Suppressor macrophage treated with lipopolysaccharide for 4 hours (primary cell): ENCODE measurements around the gene NLRP6.
"Not testable (repeated sequence)": the region's sequence is repeated elsewhere in the genome, so short reads cannot be mapped to it uniquely, and the experiment has no call there.

ENCODE experiments used
- DNase-seq: peaks from one replicate; pipeline ENCODE4 v3.0.0-alpha.2; 2020

The NLRP6 gene

DNA sequence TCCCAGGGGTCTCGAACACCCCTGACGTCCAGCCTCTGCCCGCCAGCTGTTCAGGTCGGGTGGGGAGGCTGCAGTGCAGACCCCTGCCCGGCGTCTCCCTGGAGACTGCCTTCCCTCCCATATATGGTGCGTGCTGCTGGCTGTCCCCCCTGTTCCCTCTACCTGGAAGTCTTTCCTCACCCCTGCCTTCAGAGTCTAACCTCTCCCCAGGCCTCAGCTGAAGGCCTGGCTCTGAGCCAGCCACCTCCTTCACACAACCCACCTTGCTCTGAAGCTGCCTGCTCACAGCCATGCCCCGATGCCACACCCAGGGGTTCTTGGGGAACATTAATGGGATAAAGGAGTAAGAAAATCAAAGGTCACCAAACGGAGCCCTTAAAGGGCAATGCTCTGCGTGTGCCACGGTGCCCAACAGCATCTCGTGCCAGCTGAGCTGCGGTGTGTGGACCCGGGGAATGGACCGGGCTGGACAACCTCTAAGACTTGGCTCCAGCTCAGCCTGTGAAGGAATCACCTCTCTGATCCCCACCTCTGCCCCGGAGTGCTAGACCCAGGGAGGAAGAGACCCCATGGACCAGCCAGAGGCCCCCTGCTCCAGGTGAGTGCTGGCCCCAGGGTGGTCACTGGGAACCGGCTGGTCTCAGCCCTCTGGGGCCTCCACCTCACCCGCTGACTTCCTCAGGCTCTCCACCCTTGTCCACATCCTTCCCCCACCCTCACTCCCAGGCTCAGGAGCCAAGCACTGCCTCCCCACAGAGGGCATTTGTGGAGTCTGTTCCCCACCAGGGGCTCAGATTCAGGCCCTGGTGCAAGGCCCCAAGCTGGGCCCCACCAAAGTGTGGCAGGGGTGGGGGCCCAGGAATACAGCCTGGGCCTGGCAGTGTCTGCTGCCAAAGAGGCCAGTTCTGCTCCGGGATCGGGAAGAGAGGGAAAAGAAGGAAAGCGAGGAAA, at the start of gene NLRP6:
NLRP6 (plus strand) TSS at position 407 of the 951 bp plus-strand sequence; CDS start at position 570, 163 bp downstream.
- DNase-seq: no peak

- no peak for DNase-seq
These were observed 47.8 kb upstream of the NLRP6 start for GRCh38 chr11:230431-230830.

GRCh38 chr11:232783-233565, 45.2 kb upstream of the NLRP6 start:
- DNase-seq: no peak

- no peak for DNase-seq
These were observed 43.0 kb upstream of the NLRP6 start for GRCh38 chr11:235180-235579.

GRCh38 chr11:235609-235996, 42.6 kb upstream of the NLRP6 start:
- DNase-seq: no peak

DNA sequence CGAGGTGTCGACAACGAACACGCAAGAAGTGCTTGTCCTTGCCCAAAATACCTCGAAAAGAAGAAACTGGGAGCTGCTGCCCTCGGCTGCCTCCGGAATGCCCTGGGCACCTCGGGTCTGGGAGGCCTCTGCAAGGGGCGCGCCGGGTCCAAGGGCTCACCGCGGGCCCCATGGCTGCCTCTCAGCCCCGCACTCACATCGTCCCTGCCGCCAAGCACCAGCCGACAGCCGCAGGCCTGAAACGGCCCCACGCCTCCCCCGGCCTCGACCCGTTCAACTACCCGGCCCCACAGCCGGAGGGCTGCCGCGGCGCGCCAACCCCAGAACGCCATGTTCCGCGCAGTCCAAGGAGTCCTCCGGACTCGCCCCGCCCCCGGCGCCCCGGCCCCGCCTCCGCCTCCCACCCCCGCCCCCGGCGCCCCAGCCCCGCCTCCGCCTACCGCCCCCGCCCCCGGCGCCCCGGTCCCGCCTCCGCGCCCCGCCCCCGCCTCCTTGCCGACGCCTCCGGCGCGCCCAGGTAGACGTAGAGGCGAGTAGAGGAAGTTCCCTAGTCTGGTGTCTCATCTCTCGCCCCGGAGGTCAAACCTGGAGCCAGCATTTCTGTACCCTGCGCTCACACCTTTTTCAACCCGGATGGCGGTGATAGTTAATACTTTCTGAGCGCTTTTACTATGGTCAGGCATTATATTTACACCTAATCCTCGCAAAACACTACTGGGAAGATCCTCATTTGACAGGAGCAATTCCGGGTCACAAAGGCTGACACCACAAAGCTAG, 42.0 kb upstream of the NLRP6 start, which contains the start of gene SIRT3:
SIRT3 (minus strand) TSS at position 346 of the 777 bp plus-strand sequence; CDS start at position 332, 14 bp downstream.
- peak; percentile 76 for DNase-seq

GRCh38 chr11:236774-237767, 41.1 kb upstream of the NLRP6 start, which contains the start of gene PSMD13:
TSS of gene PSMD13 (plus strand) at chr11:236976. CDS start at chr11:237050, 74 bp downstream.
- DNase-seq: peak; percentile 94

- DNase-seq: not testable (repeated sequence)
These were observed 39.9 kb upstream of the NLRP6 start for GRCh38 chr11:238346-238745.

GRCh38 chr11:240315-240714, 37.9 kb upstream of the NLRP6 start:
- DNase-seq: no peak

- DNase-seq: no peak
These were observed 36.6 kb upstream of the NLRP6 start for GRCh38 chr11:241634-242033.

DNA sequence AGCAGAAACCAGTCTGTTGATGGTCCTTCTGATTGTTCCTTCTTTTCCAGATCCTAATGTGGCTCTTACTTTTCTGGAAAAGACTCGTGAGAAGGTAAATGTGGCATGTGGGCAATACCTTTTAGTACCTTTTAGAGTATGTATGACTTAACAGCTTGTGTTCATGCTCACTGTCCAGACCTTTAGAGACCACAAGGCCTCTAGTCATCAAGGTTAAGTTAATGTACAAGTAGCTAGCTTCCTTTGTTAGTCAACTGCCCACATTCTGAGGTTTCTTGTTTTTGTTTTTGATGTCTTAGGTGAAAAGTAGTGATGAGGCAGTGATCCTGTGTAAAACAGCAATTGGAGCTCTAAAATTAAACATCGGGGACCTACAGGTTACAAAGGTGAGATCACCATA, 33.8 kb upstream of the NLRP6 start:
- no peak for DNase-seq

- no peak for DNase-seq
These were observed 29.1 kb upstream of the NLRP6 start for GRCh38 chr11:249062-249461.

DNA sequence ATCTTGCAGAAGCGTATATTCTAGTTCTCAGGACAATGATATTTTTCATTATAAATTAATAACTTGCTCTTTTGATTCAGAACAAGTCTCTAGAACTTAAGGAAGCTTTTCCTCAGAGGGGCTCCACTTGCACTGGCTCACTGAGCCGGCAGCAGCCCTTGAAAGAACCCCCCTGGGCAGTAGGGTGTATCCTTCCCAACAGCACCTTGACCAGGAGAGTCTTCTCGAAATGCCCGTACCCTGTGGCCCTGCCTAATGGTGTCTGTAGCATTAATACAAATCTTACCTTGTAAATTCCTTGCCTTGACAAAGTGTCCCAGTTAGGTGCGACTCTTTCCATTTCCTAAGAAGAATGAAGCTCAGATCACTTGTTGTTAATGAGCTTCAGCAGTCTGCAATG, 27.9 kb upstream of the NLRP6 start:
- no peak for DNase-seq

DNA sequence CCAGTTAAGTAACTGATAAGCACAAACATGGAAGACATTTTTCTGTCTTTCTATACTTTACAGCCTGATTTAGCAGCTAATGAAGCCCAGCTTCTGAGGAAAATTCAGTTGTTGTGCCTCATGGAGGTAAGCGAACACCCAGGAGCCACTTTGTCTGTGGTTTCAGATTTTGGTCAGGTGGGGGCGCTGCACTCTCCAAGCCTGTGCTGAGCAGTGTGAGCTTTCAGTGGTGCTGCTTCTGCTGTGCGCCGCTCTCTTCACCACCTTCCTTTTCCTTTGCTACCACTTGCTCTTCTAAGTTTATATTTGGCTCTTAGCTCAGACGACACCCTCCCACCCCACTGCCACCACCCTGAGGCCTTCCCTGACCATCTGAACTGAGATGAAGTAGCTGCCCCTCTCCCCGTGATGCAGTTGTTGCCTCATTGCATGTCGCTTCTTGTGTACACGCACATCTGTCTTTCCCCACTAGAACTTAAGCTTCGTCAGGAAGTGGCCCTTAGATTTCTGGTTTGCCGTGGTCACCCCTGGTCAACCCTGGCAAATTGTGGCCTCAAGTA, 27.4 kb upstream of the NLRP6 start:
- DNase-seq: peak; percentile 70

- DNase-seq: no peak
These were observed 26.7 kb upstream of the NLRP6 start for GRCh38 chr11:251550-251949.

DNA sequence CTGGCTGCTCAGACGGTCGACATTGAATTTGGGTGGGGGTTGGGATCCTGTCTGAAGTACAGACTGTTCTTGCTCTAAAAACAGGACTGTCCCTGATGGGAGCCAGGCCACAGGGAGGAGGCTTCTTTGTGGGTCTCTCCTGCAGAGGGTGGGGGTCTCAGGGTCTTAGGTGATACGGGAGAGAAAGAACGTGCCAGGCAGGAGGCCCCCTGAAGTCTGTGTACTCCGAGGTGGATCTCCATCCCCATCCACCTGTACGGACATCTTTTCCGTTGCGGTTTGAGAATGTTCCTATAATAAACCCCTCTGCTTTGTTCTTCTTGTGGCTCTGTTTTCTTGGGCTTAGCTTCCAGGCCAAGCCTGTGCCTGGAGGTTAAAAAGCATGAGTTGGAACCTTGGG, 25.5 kb upstream of the NLRP6 start:
- DNase-seq: no peak

GRCh38 chr11:253160-253885, 24.9 kb upstream of the NLRP6 start:
- no peak for DNase-seq

DNA sequence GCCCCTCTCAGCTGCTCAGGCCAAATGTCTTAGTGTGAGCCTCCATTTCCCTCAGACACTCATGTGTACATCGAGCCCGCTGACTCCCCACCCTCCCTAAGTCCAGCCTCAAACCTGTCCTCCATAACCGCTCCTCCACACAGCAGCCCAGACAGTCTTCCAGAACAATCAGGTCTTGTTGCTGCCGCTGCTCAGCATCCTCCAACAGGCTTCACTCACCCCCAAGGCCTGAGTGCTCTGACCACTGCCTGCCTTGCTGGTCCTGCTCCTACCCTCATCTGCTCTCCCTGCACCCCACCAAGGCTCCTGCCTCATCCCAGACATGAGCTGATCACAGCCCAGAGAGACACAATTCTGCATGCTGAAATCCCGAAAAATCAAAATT, 24.3 kb upstream of the NLRP6 start:
- no peak for DNase-seq

- DNase-seq: no peak
These were observed 23.0 kb upstream of the NLRP6 start for GRCh38 chr11:255176-255575.

DNA sequence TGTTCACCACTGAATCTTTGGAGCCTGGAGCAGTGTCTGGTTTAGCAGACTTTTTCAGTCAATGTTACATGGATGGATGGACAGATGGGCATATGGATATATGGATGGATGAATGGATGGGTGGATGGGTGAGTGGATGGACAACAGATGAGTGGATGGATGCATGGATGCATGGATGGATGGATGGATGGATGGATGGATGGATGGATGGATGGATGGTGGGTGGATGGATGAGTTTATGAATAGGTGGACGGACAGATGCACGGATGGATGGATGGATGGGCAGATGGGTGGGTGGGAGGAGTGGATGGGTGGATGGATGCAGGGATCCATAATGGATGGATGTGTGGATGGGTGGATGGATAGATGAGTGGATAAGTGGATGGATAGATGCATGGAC, 22.4 kb upstream of the NLRP6 start:
- DNase-seq: no peak
